Activated naive CD8-positive, alpha-beta T cell treated with anti-CD3 and anti-CD28 coated beads, Interleukin-2, amount 10 ng/mL, durations not matched to agents 7 days and 5 days (primary cell): ENCODE data around the gene MRC1. TPM values are rescaled to one million over a fixed set of nuclear protein-coding genes. Genes with fewer than 3 reads are reported as not detected.
"Not testable (repeated sequence)": the region's sequence is repeated elsewhere in the genome, so short reads cannot be mapped to it uniquely, and the experiment has no call there.

Experiments
- ATAC-seq: fragments of 150-1000 bp; cut with Tn5 transposase; one replicate; pipeline ENCODE4 v1.10.0; 2021; ENCODE audit warnings: low read depth, moderate library complexity
- POLR2A ChIA-PET: fragments of 350-600 bp; sonication (Branson Sonifier 250); formaldehyde crosslinking; loops from one replicate; lab custom pipeline; 2021; ENCODE audit warnings: antibody characterized with exemption; lab: Charles Lee
- DNase-seq: peaks from one replicate; pipeline ENCODE4 v3.0.0; 2021
- H3K27ac Mint-ChIP-seq: one replicate; pipeline ENCODE4 v1.8.0; 2022; ENCODE audit warnings: mild to moderate bottlenecking, mixed read lengths
- H3K27me3 Mint-ChIP-seq: one replicate; pipeline ENCODE4 v1.8.0; 2022; ENCODE audit warnings: mild to moderate bottlenecking, moderate library complexity, mixed read lengths
- H3K36me3 Mint-ChIP-seq: one replicate; pipeline ENCODE4 v1.8.0; 2021; ENCODE audit warnings: mild to moderate bottlenecking, mixed read lengths
- H3K4me1 Mint-ChIP-seq: one replicate; pipeline ENCODE4 v1.8.0; 2021; ENCODE audit warnings: mixed read lengths
- H3K4me3 Mint-ChIP-seq: one replicate; pipeline ENCODE4 v1.8.0; 2022; ENCODE audit warnings: mild to moderate bottlenecking, moderate library complexity, mixed read lengths
- H3K9me3 Mint-ChIP-seq: one replicate; pipeline ENCODE4 v1.8.0; 2021; ENCODE audit warnings: mixed read lengths
- total RNA-seq, 2 experiments: library from RNA; stranded (reverse); gene quantifications; one replicate each; pipeline ENCODE4 v1.2.3, GENCODE V29; 2021

The MRC1 gene
- total RNA-seq, 2 experiments from 2014 or later, result 1.5 to 1.7 TPM

GRCh38 chr10:17907641-17908040, 98.5 kb downstream of the MRC1 start:
- Mint-ChIP-seq H3K4me1 (no peaks in the 10 kb centered on the region), H3K36me3 (no peaks in the 10 kb centered on the region), H3K27ac (no peak overlapping the region), H3K4me3 (no peak overlapping the region), H3K27me3 (peaks cover 5% of the 10 kb centered on the region), H3K9me3 (no peaks in the 10 kb centered on the region)
- DNase-seq (no peak), ATAC-seq (no peak)
- POLR2A ChIA-PET, result no interaction called here

DNA sequence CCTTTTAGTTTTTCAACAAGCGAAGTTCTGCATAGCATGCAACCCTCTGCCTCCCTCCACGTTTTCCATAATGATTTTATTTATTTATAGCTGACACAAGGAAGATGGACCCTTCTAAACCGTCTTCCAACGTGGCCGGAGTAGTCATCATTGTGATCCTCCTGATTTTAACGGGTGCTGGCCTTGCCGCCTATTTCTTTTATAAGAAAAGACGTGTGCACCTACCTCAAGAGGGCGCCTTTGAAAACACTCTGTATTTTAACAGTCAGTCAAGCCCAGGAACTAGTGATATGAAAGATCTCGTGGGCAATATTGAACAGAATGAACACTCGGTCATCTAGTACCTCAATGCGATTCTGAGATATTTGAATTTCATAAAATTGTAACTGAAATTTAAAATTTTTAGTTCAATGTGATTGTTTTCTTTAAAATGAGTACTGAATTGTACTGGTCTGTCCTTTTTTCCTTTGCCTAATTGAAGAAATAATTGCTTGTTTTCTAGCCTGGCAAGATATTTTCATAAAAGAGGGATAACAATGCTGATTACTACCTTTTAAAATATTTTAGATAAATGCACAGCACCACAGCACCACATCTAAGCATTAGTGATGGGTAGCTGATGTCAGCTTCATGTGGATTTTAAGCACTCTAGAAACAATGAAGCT, 101.1 kb downstream of the MRC1 start:
- no peaks in the 10 kb centered on the region for H3K36me3 Mint-ChIP-seq
- no peaks in the 10 kb centered on the region for H3K4me1 Mint-ChIP-seq
- H3K9me3 Mint-ChIP-seq, result no peaks in the 10 kb centered on the region
- POLR2A ChIA-PET, result no interaction called here
- H3K27me3 Mint-ChIP-seq, result peaks cover 5% of the 10 kb centered on the region
- H3K27ac Mint-ChIP-seq, result no peak overlapping the region
- ATAC-seq (no peak), DNase-seq (no peak)
- no peak overlapping the region for H3K4me3 Mint-ChIP-seq

DNA sequence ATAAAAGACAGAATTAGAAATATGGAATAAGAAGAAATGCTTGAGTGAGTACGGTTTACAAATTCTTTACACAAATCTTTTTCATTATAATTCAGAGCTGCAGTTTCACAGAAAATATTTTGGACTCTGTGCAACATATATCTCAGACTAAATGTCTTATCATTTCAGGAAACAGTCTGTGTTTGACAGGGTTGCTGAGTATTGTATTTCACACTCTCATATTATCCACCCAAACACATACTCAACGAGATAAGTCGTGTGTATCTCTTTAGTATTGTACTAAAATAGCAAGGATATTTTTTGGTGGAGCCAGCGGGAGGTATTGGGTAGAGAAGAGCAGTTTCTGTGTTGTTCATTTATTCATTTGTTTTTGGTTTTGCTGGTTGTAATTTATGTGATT, 103.6 kb downstream of the MRC1 start:
- no peak for DNase-seq

DNA sequence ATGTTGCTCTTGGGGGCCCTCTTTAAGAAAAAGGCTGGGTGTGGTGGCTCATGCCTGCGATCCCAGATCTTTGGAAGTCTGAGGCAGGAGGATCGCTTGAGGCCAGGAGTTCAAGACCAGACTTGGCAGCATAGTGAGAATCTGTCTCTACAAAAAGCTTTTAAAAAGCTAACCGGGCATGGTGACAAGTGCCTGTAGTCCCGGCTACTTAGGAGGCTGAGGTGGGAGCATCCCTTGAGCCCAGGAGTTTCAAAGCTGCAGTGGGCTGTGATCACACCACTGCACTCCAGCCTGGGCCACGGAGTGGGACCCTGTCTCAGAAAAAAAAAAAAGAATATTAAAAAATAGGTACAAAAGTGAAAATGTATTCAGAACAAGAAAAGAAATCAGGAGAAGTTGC, 104.5 kb downstream of the MRC1 start:
- no peak for ATAC-seq

More for the DNA sequence above, 103.6 kb downstream of the MRC1 start:
- Mint-ChIP-seq H3K36me3 (no peaks in the 10 kb centered on the region), H3K27me3 (peaks cover 7% of the 10 kb centered on the region), H3K9me3 (peaks cover 2% of the 10 kb centered on the region), H3K4me1 (no peaks in the 10 kb centered on the region), H3K4me3 (no peak overlapping the region), H3K27ac (no peak overlapping the region)
- POLR2A ChIA-PET, result no interaction called here
- no peak for ATAC-seq

DNA sequence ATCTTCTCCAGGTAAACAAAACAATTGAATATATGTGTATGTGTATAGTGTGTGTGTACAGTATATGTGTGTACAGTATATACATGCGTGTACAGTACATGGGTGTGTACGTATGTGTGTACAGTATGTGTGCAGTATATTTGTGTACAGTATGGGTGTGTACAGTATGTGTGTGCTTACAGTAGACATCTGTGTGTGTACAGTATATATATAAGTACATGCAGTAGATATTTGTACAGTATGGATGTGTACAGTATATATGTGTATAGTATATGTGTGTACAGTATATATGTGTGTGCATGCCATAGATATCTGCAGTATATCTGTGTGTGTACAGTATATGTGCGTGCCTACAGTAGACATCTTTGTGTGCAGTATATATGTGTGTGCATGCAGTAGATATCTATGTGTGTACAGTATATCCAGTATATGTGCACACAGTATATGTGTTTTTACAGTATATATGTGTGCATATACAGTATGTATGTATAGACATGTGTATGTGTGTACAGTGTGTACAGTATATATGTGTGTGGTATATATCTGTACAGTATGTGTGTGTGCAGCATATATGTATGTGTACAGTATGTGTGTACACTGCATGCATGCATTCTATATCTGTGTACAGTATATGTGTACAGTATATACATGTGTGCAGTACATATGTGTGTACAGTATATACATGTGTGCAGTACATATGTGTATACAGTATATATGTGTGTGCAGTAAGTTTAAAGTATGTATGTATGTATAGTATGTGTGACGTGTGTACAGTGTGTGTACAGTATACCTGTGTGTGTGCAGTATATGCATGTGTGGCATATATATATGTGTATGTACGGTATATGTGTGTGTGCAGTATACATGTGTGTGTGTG, 105.3 kb downstream of the MRC1 start:
- H3K4me3 Mint-ChIP-seq, result no peak overlapping the region
- POLR2A ChIA-PET, result no interaction called here
- DNase-seq (no peak), ATAC-seq (no peak)
- H3K36me3 Mint-ChIP-seq, result no peaks in the 10 kb centered on the region
- no peak overlapping the region for H3K27ac Mint-ChIP-seq
- H3K9me3 Mint-ChIP-seq, result peaks cover 2% of the 10 kb centered on the region
- no peaks in the 10 kb centered on the region for H3K4me1 Mint-ChIP-seq
- peaks cover 7% of the 10 kb centered on the region for H3K27me3 Mint-ChIP-seq

More for the DNA sequence above, 104.5 kb downstream of the MRC1 start:
- Mint-ChIP-seq H3K4me3 (no peak overlapping the region), H3K4me1 (no peaks in the 10 kb centered on the region), H3K9me3 (peaks cover 2% of the 10 kb centered on the region), H3K27ac (no peak overlapping the region), H3K36me3 (no peaks in the 10 kb centered on the region), H3K27me3 (peaks cover 7% of the 10 kb centered on the region)
- no peak for DNase-seq
- POLR2A ChIA-PET, result no interaction called here

- POLR2A ChIA-PET, result no interaction called here
- Mint-ChIP-seq H3K27ac (no peak overlapping the region), H3K27me3 (peaks cover 5% of the 10 kb centered on the region), H3K4me3 (no peak overlapping the region), H3K36me3 (no peaks in the 10 kb centered on the region), H3K9me3 (peaks cover 2% of the 10 kb centered on the region), H3K4me1 (no peaks in the 10 kb centered on the region)
- no peak for ATAC-seq
- no peak for DNase-seq
These were observed 106.0 kb downstream of the MRC1 start for GRCh38 chr10:17915181-17915580.

- no peak for DNase-seq
- Mint-ChIP-seq H3K4me3 (no peak overlapping the region), H3K9me3 (peaks cover 2% of the 10 kb centered on the region), H3K4me1 (no peaks in the 10 kb centered on the region), H3K27me3 (peaks cover 2% of the 10 kb centered on the region), H3K27ac (no peak overlapping the region), H3K36me3 (no peaks in the 10 kb centered on the region)
- ATAC-seq, result no peak
- POLR2A ChIA-PET, result no interaction called here
These were observed 109.2 kb downstream of the MRC1 start for GRCh38 chr10:17918187-17918903.

DNA sequence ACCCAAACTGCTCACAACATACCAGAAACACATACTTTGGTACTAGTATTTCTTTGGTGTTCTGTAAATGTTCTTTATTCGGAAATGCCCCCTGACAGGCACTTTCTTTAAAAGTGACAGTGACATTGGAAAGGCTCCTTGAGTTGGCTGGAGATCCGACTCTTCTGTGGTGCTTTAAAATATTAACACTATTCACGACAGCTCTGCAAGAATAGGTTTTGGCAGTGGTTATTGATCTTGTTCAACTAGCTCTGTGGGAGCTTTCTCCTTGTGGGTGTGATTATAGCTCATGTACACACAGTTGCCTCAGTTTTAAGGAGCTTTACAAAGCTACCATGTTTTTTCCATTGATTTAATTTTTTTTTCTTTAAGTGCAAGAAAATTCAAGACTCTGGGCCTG, 112.2 kb downstream of the MRC1 start:
- ATAC-seq (no peak), DNase-seq (no peak)
- peaks cover 2% of the 10 kb centered on the region for H3K9me3 Mint-ChIP-seq
- H3K27ac Mint-ChIP-seq, result no peak overlapping the region
- H3K4me3 Mint-ChIP-seq, result no peak overlapping the region
- POLR2A ChIA-PET, result no interaction called here
- H3K27me3 Mint-ChIP-seq, result peaks cover 2% of the 10 kb centered on the region
- H3K4me1 Mint-ChIP-seq, result no peaks in the 10 kb centered on the region
- no peaks in the 10 kb centered on the region for H3K36me3 Mint-ChIP-seq

- no peak overlapping the region for H3K27ac Mint-ChIP-seq
These were observed 114.6 kb downstream of the MRC1 start for GRCh38 chr10:17923728-17924127.

GRCh38 chr10:17943033-17943745, 134.0 kb downstream of the MRC1 start:
- H3K4me1 Mint-ChIP-seq, result no peaks in the 10 kb centered on the region
- no peak overlapping the region for H3K27ac Mint-ChIP-seq
- H3K36me3 Mint-ChIP-seq, result no peaks in the 10 kb centered on the region
- H3K4me3 Mint-ChIP-seq, result no peak overlapping the region
- ATAC-seq, result no peak
- H3K27me3 Mint-ChIP-seq, result no peaks in the 10 kb centered on the region
- no peaks in the 10 kb centered on the region for H3K9me3 Mint-ChIP-seq
- POLR2A ChIA-PET, result no interaction called here
- no peak for DNase-seq

More at GRCh38 chr10:17923728-17924127, 114.6 kb downstream of the MRC1 start:
- H3K9me3 Mint-ChIP-seq, result peaks cover 1% of the 10 kb centered on the region
- no peaks in the 10 kb centered on the region for H3K27me3 Mint-ChIP-seq
- no peaks in the 10 kb centered on the region for H3K36me3 Mint-ChIP-seq
- ATAC-seq, result no peak
- H3K4me1 Mint-ChIP-seq, result no peaks in the 10 kb centered on the region
- no peak overlapping the region for H3K4me3 Mint-ChIP-seq
- POLR2A ChIA-PET, result interaction anchor here (0.6 kb wide), 1 partner anchor 147 kb away, joined by 3 read pairs; no protein-coding TSS in a partner anchor
- DNase-seq, result no peak

- ATAC-seq, POLR2A ChIA-PET, H3K36me3 Mint-ChIP-seq, H3K9me3 Mint-ChIP-seq, DNase-seq, H3K27ac Mint-ChIP-seq, H3K27me3 Mint-ChIP-seq, H3K4me3 Mint-ChIP-seq, H3K4me1 Mint-ChIP-seq: not testable (repeated sequence)
These were observed 141.1 kb downstream of the MRC1 start for GRCh38 chr10:17950269-17950668.

- Mint-ChIP-seq H3K27me3 (no peaks in the 10 kb centered on the region), H3K9me3 (no peaks in the 10 kb centered on the region), H3K27ac (no peak overlapping the region), H3K4me3 (no peak overlapping the region), H3K36me3 (no peaks in the 10 kb centered on the region), H3K4me1 (no peaks in the 10 kb centered on the region)
- POLR2A ChIA-PET, result no interaction called here
- ATAC-seq (no peak), DNase-seq (no peak)
These were observed 141.6 kb downstream of the MRC1 start for GRCh38 chr10:17950726-17951125.

DNA sequence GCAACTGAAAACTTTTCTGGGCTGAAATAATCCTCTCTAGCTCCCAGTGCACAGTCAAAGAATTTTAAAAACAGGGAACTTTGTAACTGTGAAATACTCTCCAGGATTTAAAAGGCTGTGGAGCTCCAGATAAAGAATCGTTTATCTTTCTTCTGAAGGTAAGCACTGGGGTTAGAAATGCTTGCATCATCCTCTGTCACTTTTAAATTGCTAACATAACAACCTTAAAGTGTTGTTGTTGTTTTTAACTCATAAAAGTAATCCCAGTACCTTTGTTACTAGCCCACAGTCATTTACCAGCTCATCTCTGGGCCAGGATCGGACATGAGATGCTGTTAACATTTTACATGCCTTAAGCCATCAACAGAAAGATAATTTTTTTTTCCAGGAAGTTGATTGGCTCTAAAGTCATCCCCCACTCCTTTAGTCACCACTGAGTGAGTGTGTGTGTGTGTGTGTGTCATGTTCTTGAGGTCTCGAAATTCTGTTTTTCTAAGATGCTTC, 142.8 kb downstream of the MRC1 start, which contains the start of gene SLC39A12:
SLC39A12 (plus strand) TSS at position 51 of the 504 bp plus-strand sequence. CDS start 1,359 bp downstream, outside the sequence.
- POLR2A ChIA-PET, result no interaction called here
- no peaks in the 10 kb centered on the region for H3K9me3 Mint-ChIP-seq
- H3K36me3 Mint-ChIP-seq, result no peaks in the 10 kb centered on the region
- no peak within 1 kb of the TSS for H3K27ac Mint-ChIP-seq
- H3K27me3 Mint-ChIP-seq, result no peaks in the 10 kb centered on the region
- H3K4me1 Mint-ChIP-seq, result no peaks in the 10 kb centered on the region
- ATAC-seq (no peak), DNase-seq (no peak)
- no peak within 1 kb of the TSS for H3K4me3 Mint-ChIP-seq
